HG03460 (cell line): ENCODE data around the gene PIGQ.

ENCODE experiments used
- ATAC-seq: cut with Tn5 transposase; IDR thresholded peaks from one replicate; pipeline ENCODE4 v1.9.1; 2021; ENCODE audit not compliant: unreplicated experiment

PIGQ gene

DNA sequence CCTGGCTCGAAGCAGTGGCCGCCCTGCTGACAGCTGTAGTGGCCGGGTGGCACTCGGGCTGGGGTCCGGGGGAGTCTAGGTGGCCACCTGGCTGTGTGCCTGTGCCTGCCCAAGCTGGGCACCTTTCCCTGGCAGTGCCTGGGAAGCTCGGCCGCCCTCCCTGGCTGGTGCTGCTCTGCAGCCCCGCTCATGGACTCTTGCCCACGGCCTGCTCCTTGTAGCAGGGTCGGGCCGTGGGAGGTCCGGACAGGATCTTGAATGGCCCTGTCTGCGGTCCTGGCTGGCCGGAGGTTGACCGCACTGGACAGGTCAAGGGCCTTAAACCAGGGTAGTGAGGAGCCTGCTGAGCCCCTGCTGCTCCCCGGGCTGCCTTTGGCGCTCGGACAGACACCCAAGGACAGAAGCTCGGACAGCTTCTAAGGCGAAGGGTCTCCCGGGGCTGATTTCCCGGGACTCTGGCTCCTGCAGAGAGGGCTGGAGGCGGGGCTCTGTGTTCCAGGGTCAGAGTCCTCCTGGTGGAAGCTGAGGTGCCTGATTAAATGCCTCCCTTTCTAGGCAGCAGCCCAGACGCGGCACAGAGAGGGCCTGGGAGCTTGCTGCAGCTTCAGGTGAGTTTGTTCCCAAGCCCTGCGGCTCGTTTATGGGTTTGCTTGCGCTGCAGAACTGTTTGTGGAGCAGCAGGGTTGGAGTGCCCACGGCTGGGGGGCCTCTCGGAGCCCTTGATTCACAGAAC, 36.2 kb upstream of the PIGQ start:
- ATAC-seq = no peak

DNA sequence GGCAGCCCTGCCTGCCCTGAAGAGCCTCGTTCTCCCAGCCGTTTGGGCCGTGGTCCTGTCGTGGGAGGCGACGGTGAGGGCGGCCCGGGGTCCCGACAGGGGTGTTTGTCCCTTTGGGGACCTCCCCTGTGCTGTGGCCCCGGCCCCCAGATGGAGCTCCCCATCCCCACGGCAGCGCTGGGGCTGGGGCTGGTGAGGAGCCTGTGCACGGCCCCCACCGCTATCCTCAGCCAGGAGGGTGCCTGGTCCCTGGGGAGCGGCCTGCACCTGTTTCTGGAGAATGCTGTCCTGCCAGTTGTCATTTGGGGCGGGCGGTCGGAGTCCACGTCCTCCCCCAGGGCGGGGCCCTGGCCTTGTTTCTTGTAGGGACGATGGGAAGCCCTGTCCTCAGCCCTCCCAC, 35.6 kb upstream of the PIGQ start:
- no peak for ATAC-seq

DNA sequence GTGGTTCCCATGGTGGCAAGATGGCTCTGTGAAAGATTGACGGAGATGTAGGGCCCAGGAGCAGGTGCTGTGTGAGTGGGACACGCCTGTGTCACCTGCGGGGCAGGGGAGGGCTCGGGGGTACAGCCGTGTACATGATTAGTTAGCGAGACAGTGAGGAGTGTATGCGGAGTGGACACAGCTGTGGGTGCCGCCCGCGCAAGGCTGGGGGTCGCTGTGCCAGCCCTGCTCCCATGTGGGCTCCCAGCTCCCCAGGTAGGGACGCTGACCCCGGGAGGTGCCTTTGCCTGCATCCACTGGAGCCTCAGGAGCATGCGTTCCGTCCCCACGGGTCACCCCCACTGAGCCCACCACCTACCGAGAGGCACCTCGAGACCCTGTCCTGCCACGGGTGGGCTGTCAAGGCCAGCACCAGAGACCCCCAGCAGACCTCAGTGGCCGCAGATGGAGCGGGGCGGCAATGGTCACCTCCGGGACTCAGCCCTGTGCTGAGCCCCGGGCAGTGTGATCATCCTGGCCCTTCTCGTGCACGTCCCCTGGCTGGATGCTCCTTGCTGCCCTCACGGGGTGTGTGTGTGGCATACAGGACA, 34.8 kb upstream of the PIGQ start:
- ATAC-seq = no peak

DNA sequence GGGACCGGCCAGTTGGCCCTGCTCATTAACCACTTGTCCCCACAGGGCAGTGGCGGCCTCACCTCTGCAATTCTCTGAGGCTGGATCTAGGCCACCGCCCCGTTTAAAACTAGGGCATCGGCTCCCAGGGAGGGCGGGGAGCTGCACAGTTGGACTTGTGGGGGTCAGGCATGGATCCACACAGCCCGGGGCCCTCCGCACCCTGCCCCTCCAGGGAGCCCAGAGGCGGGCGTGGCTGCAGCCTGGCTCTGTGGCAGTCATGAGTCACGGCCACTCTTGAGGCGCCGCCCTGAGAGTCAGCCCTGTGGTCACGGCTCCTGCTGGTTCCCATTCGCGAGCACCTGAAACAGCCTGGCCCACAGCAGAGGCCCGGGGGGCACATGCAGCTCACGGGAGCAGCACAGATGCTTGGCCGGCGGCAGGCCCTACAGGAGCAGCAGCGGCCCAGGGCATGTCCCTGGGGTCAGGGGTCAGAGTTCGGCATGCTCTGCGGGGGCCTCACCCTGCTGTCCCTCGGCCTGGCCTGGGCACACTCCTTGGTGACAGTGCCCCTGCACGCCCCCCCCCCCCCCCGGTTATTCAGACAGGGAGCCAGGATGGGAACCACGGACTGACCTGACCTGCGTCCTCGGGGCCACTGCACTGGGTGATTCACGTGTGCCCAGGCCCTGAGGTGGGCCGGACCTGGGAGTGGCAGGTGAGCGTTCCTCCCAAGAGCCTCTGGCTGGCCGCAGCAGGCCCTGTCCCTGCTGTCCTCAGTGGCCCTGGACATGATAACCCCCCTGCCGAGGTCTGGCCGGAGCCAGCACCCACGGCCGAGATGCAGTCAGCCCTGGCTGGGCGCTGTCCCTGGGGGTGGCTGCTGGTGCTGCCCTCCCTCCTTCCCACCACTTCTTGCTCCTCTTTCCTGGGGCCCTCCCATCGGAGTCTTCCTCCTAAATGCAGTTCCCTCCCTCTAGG, 34.0 kb upstream of the PIGQ start:
- ATAC-seq = no peak

DNA sequence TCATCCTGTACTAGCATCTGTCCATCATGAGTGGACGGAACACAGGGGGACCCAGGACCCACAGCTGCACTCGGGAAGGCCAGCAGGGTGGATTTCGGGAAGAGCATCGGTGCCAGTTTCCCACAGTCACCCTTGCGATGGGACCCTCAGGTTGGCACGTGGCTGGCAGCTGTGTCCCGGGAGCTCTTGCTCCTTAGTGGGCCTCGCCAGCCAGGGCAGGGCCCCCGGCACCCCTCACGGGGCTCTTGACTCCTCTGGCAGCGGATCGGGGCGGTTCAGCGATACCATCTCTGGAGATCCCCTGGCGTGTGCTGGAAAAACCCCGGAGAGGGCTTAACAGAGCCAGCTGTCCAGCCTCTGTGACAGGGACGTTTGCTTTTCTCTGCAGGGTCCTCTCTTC, 33.0 kb upstream of the PIGQ start:
- ATAC-seq = no peak

DNA sequence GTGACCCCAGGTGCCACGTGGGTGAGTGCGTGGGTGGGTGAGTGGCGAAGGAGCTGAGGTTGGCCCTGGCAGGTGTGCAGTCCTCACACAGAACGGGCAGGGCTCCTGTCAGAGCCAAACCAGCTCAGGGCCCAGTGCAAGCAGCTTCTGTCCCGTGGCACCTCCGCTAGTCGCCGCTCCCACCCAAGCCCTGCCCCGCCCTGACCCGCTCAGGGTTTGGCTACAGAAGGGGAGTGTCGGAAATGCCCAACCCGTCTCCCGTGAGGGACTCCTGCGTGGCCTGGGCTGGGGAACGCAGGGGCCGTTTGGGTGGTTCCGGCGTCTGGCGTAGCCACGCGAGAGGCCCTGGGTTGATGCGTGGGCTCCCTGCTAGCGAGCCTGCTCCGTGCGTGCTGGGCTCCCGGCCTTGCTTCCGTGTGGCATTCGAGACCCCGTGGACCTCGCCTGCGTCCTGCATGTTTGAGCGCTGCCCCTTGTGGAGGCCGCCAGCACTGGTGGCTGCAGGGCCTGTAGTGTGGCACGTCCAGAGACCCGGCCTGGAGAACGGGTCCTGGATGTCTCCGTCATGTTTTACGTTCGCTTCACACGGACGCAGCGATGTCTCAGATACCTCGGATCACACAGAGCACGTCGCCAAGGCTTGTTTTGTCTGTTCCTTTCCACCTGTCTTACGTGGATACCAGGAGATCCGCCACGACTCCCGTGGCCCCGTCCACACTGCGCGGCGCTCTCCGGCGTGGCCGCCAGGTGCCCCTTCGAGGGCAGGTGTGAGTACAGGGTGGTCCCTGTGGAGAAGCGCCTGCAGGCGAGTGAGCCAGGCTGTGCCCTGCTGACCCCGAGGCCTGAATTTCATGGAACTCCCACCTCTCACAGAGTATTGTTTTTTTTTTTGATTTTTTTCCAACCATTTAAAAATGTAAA, 32.1 kb upstream of the PIGQ start:
- ATAC-seq = no peak

- ATAC-seq = no peak
Observed at GRCh38 chr16:539901-540530, 29.8 kb upstream of the PIGQ start.

GRCh38 chr16:540645-541340, 29.0 kb upstream of the PIGQ start:
- ATAC-seq = no peak

- ATAC-seq = no peak
Observed at GRCh38 chr16:543301-544164, 26.2 kb upstream of the PIGQ start.

DNA sequence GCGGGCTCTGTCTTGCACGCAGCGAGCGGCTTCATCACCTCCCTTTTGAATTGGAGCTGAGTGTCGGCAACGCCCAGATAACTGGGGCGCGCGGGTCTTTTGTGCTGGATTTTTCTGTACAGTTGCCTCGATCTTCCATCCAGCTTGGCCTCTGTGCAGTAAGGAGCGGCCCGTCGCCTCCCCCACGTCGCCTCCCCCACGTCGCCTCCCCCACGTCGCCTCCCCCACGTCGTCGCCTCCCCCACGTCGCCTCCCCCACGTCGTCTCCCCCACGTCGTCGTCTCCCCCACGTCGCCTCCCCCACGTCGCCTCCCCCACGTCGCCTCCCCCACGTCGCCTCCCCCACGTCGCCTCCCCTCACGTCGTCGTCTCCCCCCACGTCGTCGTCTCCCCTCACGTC, 25.3 kb upstream of the PIGQ start:
- ATAC-seq = no peak

DNA sequence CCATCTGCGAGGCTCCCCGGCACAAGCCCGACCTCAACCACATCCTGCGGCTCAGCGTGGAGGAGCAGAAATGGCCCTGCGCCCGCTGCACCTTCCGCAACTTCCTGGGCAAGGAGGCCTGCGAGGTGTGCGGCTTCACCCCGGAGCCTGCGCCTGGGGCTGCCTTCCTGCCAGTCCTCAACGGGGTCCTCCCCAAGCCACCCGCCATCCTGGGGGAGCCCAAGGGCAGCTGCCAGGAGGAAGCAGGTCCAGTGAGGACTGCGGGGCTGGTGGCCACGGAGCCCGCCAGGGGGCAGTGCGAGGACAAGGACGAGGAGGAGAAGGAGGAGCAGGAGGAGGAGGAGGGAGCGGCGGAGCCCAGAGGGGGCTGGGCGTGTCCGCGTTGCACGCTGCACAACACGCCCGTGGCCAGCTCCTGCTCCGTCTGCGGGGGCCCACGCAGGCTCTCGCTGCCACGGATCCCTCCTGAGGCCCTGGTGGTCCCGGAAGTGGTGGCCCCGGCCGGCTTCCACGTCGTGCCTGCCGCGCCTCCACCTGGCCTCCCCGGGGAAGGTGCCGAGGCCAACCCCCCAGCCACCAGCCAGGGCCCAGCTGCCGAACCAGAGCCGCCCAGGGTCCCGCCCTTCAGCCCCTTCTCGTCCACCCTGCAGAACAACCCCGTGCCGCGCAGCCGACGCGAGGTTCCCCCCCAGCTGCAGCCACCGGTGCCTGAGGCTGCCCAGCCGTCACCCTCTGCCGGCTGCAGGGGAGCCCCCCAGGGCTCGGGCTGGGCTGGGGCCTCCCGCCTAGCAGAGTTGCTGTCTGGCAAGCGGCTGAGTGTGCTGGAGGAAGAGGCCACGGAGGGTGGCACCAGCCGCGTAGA, 22.6 kb upstream of the PIGQ start:
- no peak for ATAC-seq

- ATAC-seq = no peak
Observed at GRCh38 chr16:548586-548985, 21.2 kb upstream of the PIGQ start.

DNA sequence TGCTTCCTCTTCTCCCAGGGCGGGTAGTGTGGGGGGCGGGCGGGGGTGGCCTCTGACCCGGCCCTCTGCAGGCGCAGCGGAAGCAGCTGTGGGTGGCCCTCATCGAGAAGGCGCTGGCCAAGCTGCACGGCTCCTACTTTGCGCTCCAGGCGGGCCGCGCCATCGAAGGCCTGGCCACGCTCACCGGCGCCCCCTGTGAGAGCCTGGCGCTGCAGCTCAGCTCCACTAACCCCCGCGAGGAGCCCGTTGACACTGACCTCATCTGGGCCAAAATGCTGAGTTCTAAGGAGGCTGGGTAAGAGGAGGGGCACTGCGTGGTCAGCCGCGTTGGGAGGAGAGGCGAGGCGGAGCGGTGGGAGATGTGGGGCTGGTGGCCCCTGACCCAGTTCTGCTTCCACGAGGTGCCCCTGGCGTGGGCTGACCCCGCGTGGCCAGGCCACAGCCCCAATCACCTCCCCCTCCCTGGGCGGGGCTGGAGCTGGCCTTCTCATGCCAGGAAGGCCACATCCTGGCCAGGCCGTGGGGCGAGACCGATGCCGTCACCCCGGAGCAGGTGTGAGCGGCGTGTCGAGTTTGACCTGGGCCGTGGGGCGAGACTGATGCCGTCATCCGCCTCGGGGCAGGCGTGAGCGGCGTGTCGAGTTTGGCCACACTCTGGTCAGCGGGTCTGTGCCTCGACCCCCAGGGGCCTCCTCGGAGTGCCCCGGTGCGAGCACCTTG, 20.1 kb upstream of the PIGQ start:
- no peak for ATAC-seq

DNA sequence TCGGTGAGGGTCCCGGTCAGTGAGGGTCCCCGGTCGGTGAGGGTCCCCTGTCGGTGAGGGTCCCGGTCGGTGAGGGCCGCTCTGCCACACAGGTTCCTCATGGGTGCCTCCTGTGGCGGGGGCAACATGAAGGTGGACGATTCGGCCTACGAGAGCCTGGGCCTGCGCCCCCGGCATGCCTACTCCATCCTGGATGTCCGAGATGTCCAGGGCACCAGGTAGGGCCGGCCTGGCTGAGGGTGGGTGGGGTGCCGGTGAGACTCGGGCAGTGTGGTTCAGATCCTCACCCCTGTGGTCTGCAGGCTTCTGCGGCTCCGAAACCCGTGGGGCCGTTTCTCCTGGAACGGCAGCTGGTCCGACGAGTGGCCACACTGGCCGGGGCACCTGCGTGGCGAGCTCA, 18.6 kb upstream of the PIGQ start:
- ATAC-seq = no peak

DNA sequence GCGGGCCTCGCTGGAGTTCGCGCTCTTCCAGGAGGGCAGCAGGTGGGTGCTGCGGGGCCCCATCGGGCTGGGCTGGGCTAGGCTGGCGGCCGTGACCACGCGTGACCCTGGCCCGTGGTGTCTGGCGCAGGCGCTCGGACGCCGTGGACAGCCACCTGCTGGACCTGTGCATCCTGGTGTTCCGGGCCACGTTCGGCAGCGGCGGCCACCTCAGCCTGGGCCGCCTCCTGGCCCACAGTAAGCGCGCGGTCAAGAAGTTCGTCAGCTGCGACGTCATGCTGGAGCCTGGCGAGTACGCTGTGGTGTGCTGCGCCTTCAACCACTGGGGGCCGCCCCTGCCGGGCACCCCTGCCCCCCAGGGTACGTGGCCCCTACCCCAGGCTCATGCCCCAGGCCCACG, 17.6 kb upstream of the PIGQ start:
- no peak for ATAC-seq

DNA sequence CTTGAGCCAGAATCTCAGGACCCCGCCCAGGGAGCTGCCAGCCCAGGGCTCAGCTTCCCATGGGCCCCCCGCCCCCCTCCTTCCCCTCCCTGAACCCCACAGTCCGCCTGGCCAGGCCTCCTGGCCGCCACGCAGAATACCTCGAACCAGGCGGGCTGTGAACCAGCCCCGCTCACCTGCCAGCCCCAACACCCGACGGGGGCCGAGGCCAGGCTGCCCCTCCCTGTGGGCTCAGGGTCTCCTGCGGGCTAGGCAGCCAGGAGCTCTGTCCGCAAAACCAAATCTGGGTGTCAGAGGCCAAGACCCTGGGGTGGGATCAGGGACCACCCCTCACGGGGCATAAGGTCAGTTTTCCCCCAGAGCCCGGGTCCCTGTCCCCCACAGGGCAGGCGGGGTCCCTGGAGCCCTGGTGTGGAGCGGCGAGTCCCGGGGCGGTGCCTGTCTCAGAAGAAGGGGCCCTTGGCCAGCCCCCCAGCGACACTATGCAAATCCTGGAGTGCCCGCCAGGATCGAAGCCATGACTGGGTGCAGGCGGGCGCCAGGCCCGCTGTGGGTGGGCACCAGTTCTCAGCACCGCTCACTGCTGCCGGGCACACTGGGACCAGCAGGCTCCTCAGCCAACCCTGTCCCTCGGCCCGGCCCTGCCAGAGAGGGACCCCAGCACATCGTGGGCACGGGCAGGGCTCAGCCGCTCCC, 16.0 kb upstream of the PIGQ start:
- no peak for ATAC-seq

GRCh38 chr16:554297-554621, 15.5 kb upstream of the PIGQ start:
- no peak for ATAC-seq
